ENCODE measurements around the gene HOXA10.

HOXA10 gene

GRCh38 chr7:27173511-27173955 lies 587 bp downstream of the HOXA10 start:
- Histone ChIP-seq H3K4me1 (ENCODE audit: insufficient read depth, low read length) (peaks cover 12% of the 10 kb centered on the region), H3K27me3 (ENCODE audit: control insufficient read depth in 1 of 2, insufficient read depth in 2 of 2, low read length in 2 of 2) (peaks cover 0 to 5% of the 10 kb centered on the region in 2 donors), H3K36me3 (ENCODE audit: insufficient read depth, low read length) (peaks cover 7% of the 10 kb centered on the region), H3K4me3 (ENCODE audit: low read depth in 1 of 2, low read length in 2 of 2) (peak overlapping the region; percentile 67 to 74), H3K9ac (ENCODE audit: low read length) (peak overlapping the region; percentile 89), H3K9me3 (ENCODE audit: low read length) (no peaks in the 10 kb centered on the region), H3K27ac (ENCODE audit: low read depth, low read length) (peak overlapping the region; percentile 93)

- H3K9me3 ChIP-seq (ENCODE audit: low read length): no peaks in the 10 kb centered on the region
- peak overlapping the region; percentile 67 to 74 for H3K4me3 ChIP-seq (ENCODE audit: low read depth in 1 of 2, low read length in 2 of 2)
- H3K4me1 ChIP-seq (ENCODE audit: insufficient read depth, low read length): peaks cover 12% of the 10 kb centered on the region
- H3K27ac ChIP-seq (ENCODE audit: low read depth, low read length): peak overlapping the region; percentile 93
- H3K36me3 ChIP-seq (ENCODE audit: insufficient read depth, low read length): peaks cover 7% of the 10 kb centered on the region
- peak overlapping the region; percentile 89 for H3K9ac ChIP-seq (ENCODE audit: low read length)
- H3K27me3 ChIP-seq (ENCODE audit: control insufficient read depth in 1 of 2, insufficient read depth in 2 of 2, low read length in 2 of 2): peaks cover 0 to 5% of the 10 kb centered on the region in 2 donors
Observed at GRCh38 chr7:27172823-27173510, 1.2 kb downstream of the HOXA10 start.

- Histone ChIP-seq H3K27ac (ENCODE audit: low read depth, low read length) (peak overlapping the region; percentile 93), H3K4me1 (ENCODE audit: insufficient read depth, low read length) (peaks cover 12% of the 10 kb centered on the region), H3K27me3 (ENCODE audit: control insufficient read depth in 1 of 2, insufficient read depth in 2 of 2, low read length in 2 of 2) (peaks cover 0 to 5% of the 10 kb centered on the region in 2 donors), H3K9me3 (ENCODE audit: low read length) (no peaks in the 10 kb centered on the region), H3K4me3 (ENCODE audit: low read depth in 1 of 2, low read length in 2 of 2) (peak overlapping the region; percentile 67 to 74), H3K9ac (ENCODE audit: low read length) (peak overlapping the region; percentile 89), H3K36me3 (ENCODE audit: insufficient read depth, low read length) (peaks cover 7% of the 10 kb centered on the region)
Observed at GRCh38 chr7:27172315-27172774, 1.8 kb downstream of the HOXA10 start.

GRCh38 chr7:27171637-27172314 lies 2.3 kb downstream of the HOXA10 start:
- H3K36me3 ChIP-seq (ENCODE audit: insufficient read depth, low read length): peaks cover 7% of the 10 kb centered on the region
- H3K27ac ChIP-seq (ENCODE audit: low read depth, low read length): peak overlapping the region; percentile 93
- H3K9ac ChIP-seq (ENCODE audit: low read length): peak overlapping the region; percentile 89
- peaks cover 9% of the 10 kb centered on the region for H3K4me1 ChIP-seq (ENCODE audit: insufficient read depth, low read length)
- no peaks in the 10 kb centered on the region for H3K9me3 ChIP-seq (ENCODE audit: low read length)
- H3K27me3 ChIP-seq (ENCODE audit: control insufficient read depth in 1 of 2, insufficient read depth in 2 of 2, low read length in 2 of 2): peaks cover 0 to 8% of the 10 kb centered on the region in 2 donors
- peak overlapping the region; percentile 67 to 74 for H3K4me3 ChIP-seq (ENCODE audit: low read depth in 1 of 2, low read length in 2 of 2)

GRCh38 chr7:27171325-27171636 lies 2.8 kb downstream of the HOXA10 start:
- peaks cover 7% of the 10 kb centered on the region for H3K36me3 ChIP-seq (ENCODE audit: insufficient read depth, low read length)
- peak overlapping the region; percentile 89 for H3K9ac ChIP-seq (ENCODE audit: low read length)
- peak overlapping the region; percentile 67 to 74 for H3K4me3 ChIP-seq (ENCODE audit: low read depth in 1 of 2, low read length in 2 of 2)
- H3K27ac ChIP-seq (ENCODE audit: low read depth, low read length): peak overlapping the region; percentile 93
- H3K27me3 ChIP-seq (ENCODE audit: control insufficient read depth in 1 of 2, insufficient read depth in 2 of 2, low read length in 2 of 2): peaks cover 0 to 13% of the 10 kb centered on the region in 2 donors
- peaks cover 8% of the 10 kb centered on the region for H3K4me1 ChIP-seq (ENCODE audit: insufficient read depth, low read length)
- no peaks in the 10 kb centered on the region for H3K9me3 ChIP-seq (ENCODE audit: low read length)

GRCh38 chr7:27170426-27171324 lies 3.4 kb downstream of the HOXA10 start:
- peak overlapping the region; percentile 89 for H3K9ac ChIP-seq (ENCODE audit: low read length)
- peak overlapping the region; percentile 100 for H3K27ac ChIP-seq (ENCODE audit: low read depth, low read length)
- no peaks in the 10 kb centered on the region for H3K9me3 ChIP-seq (ENCODE audit: low read length)
- peaks cover 7% of the 10 kb centered on the region for H3K36me3 ChIP-seq (ENCODE audit: insufficient read depth, low read length)
- H3K4me3 ChIP-seq (ENCODE audit: low read depth in 1 of 2, low read length in 2 of 2): peak overlapping the region; percentile 67 to 74
- H3K27me3 ChIP-seq (ENCODE audit: control insufficient read depth in 1 of 2, insufficient read depth in 2 of 2, low read length in 2 of 2): peaks cover 0 to 18% of the 10 kb centered on the region in 2 donors
- peaks cover 8% of the 10 kb centered on the region for H3K4me1 ChIP-seq (ENCODE audit: insufficient read depth, low read length)

- Histone ChIP-seq H3K27me3 (ENCODE audit: control insufficient read depth in 1 of 2, insufficient read depth in 2 of 2, low read length in 2 of 2) (peaks cover 0 to 23% of the 10 kb centered on the region in 2 donors), H3K36me3 (ENCODE audit: insufficient read depth, low read length) (peaks cover 7% of the 10 kb centered on the region), H3K27ac (ENCODE audit: low read depth, low read length) (peak overlapping the region; percentile 100), H3K9ac (ENCODE audit: low read length) (peak overlapping the region; percentile 83), H3K9me3 (ENCODE audit: low read length) (no peaks in the 10 kb centered on the region), H3K4me3 (ENCODE audit: low read depth in 1 of 2, low read length in 2 of 2) (peak overlapping the region; percentile 67 to 74), H3K4me1 (ENCODE audit: insufficient read depth, low read length) (peaks cover 3% of the 10 kb centered on the region)
Observed at GRCh38 chr7:27169658-27170425, 4.3 kb downstream of the HOXA10 start.

- H3K36me3 ChIP-seq (ENCODE audit: insufficient read depth, low read length): peaks cover 7% of the 10 kb centered on the region
- peak overlapping the region; percentile 67 to 74 for H3K4me3 ChIP-seq (ENCODE audit: low read depth in 1 of 2, low read length in 2 of 2)
- H3K9me3 ChIP-seq (ENCODE audit: low read length): no peaks in the 10 kb centered on the region
- H3K27ac ChIP-seq (ENCODE audit: low read depth, low read length): peak overlapping the region; percentile 100
- peaks cover 0 to 21% of the 10 kb centered on the region in 2 donors for H3K27me3 ChIP-seq (ENCODE audit: control insufficient read depth in 1 of 2, insufficient read depth in 2 of 2, low read length in 2 of 2)
- peak overlapping the region; percentile 88 for H3K9ac ChIP-seq (ENCODE audit: low read length)
- no peaks in the 10 kb centered on the region for H3K4me1 ChIP-seq (ENCODE audit: insufficient read depth, low read length)
Observed at GRCh38 chr7:27168265-27168947, 5.7 kb downstream of the HOXA10 start.

- no peaks in the 10 kb centered on the region for H3K4me1 ChIP-seq (ENCODE audit: insufficient read depth, low read length)
- H3K9ac ChIP-seq (ENCODE audit: low read length): peak overlapping the region; percentile 88
- peak overlapping the region; percentile 67 to 74 for H3K4me3 ChIP-seq (ENCODE audit: low read depth in 1 of 2, low read length in 2 of 2)
- peak overlapping the region; percentile 100 for H3K27ac ChIP-seq (ENCODE audit: low read depth, low read length)
- peaks cover 7% of the 10 kb centered on the region for H3K36me3 ChIP-seq (ENCODE audit: insufficient read depth, low read length)
- H3K27me3 ChIP-seq (ENCODE audit: control insufficient read depth in 1 of 2, insufficient read depth in 2 of 2, low read length in 2 of 2): peaks cover 0 to 21% of the 10 kb centered on the region in 2 donors
- no peaks in the 10 kb centered on the region for H3K9me3 ChIP-seq (ENCODE audit: low read length)
Observed at GRCh38 chr7:27167916-27168264, 6.2 kb downstream of the HOXA10 start.

Measured in muscle layer of colon (tissue), 2 donors.